MM.1S (cell line): ENCODE measurements around the gene TIMM13.

ENCODE experiments used
- DNase-seq: peaks from one replicate; pipeline ENCODE4 v3.0.0-alpha.2; 2015
- H2AFZ ChIP-seq: fragments of 300-600 bp; sonication (generic); 2 replicates; pipeline ENCODE4 v1.6.0; 2016; ENCODE audit warnings: antibody characterized with exemption, low read length
- H3F3A ChIP-seq: fragments of 300-600 bp; sonication (generic); 2 replicates; pipeline ENCODE4 v1.6.1; 2016; ENCODE audit warnings: mild to moderate bottlenecking, antibody characterized with exemption, low read length, moderate library complexity, mixed read lengths; ENCODE audit not compliant: insufficient read depth
- H3K27ac ChIP-seq: fragments of 300-600 bp; sonication (generic); 2 replicates; pipeline ENCODE4 v1.5.1; 2016; ENCODE audit warnings: mild to moderate bottlenecking, low read length
- H3K27me3 ChIP-seq: fragments of 300-600 bp; sonication (generic); replicated peaks from 2 replicates; pipeline ENCODE4 v1.6.0; 2016; ENCODE audit warnings: low read length; ENCODE audit not compliant: insufficient read depth
- H3K36me3 ChIP-seq: fragments of 300-600 bp; sonication (generic); replicated peaks from 2 replicates; pipeline ENCODE4 v1.6.1; 2016; ENCODE audit warnings: mild to moderate bottlenecking, low read length, mixed read lengths; ENCODE audit not compliant: insufficient read depth
- H3K4me1 ChIP-seq: fragments of 300-600 bp; sonication (generic); 2 replicates; pipeline ENCODE4 v1.6.1; 2016; ENCODE audit warnings: low read length, mixed read lengths
- H3K4me2 ChIP-seq: fragments of 300-600 bp; sonication (generic); 2 replicates; pipeline ENCODE4 v1.6.0; 2016; ENCODE audit warnings: low read depth, low read length
- H3K4me3 ChIP-seq: fragments of 300-600 bp; sonication (generic); 2 replicates; pipeline ENCODE4 v1.5.1; 2016; ENCODE audit warnings: low read length, mixed read lengths
- H3K79me2 ChIP-seq: fragments of 300-600 bp; sonication (generic); 2 replicates; pipeline ENCODE4 v1.6.1; 2016; ENCODE audit warnings: mixed run types, low read length, mixed read lengths
- H3K9ac ChIP-seq: fragments of 300-600 bp; sonication (generic); 2 replicates; pipeline ENCODE4 v1.6.1; 2016; ENCODE audit warnings: low read length, mixed read lengths
- H3K9me2 ChIP-seq: fragments of 300-600 bp; sonication (generic); replicated peaks from 2 replicates; pipeline ENCODE4 v1.6.1; 2016; ENCODE audit warnings: mild to moderate bottlenecking, low read length, mixed read lengths; ENCODE audit not compliant: insufficient read depth
- H3K9me3 ChIP-seq: fragments of 300-600 bp; sonication (generic); replicated peaks from 2 replicates; pipeline ENCODE4 v1.6.1; 2016; ENCODE audit warnings: mild to moderate bottlenecking, low read length, mixed read lengths; ENCODE audit not compliant: insufficient read depth
- H4K20me1 ChIP-seq: fragments of 300-600 bp; sonication (generic); 2 replicates; pipeline ENCODE4 v1.6.1; 2016; ENCODE audit warnings: mild to moderate bottlenecking, low read length, moderate library complexity, mixed read lengths; ENCODE audit not compliant: insufficient read depth
- CTCF ChIP-seq: fragments of 300-600 bp; sonication (generic); IDR thresholded peaks from 2 replicates; pipeline ENCODE4 v1.5.1; 2016; ENCODE audit warnings: antibody characterized with exemption, low read length, mixed read lengths
- EZH2 ChIP-seq: fragments of 300-600 bp; sonication (generic); optimal IDR thresholded peaks from 2 replicates; pipeline ENCODE3; 2017; ENCODE audit warnings: low read depth, mild to moderate bottlenecking, antibody characterized with exemption, low read length, mixed read lengths
- EZH2phosphoT487 ChIP-seq: fragments of 300-600 bp; sonication (generic); IDR thresholded peaks from 2 replicates; pipeline ENCODE4 v1.6.1; 2018; ENCODE audit warnings: antibody characterized with exemption, low read length

Gene TIMM13

GRCh38 chr19:2389594-2389993, 37.8 kb downstream of the TIMM13 start:
- H3K27me3 ChIP-seq, result no peaks in the 10 kb centered on the region; the same call in 1 of the 2 replicates
- no peaks in the 10 kb centered on the region for H3K9me2 ChIP-seq
- H3K9ac ChIP-seq, result no peak overlapping the region
- no peak overlapping the region for H3K4me2 ChIP-seq
- H3F3A ChIP-seq, result peaks cover 23% of the 10 kb centered on the region
- H3K79me2 ChIP-seq, result no peaks in the 10 kb centered on the region
- no peak for TF ChIP-seq EZH2phosphoT487
- no peak for TF ChIP-seq CTCF
- TF ChIP-seq EZH2, result no peak
- no peak overlapping the region for H3K27ac ChIP-seq
- H3K4me3 ChIP-seq, result no peak overlapping the region
- no peak overlapping the region; the same call in 1 of the 2 replicates for H2AFZ ChIP-seq
- H4K20me1 ChIP-seq, result no peaks in the 10 kb centered on the region
- peaks cover 16% of the 10 kb centered on the region for H3K4me1 ChIP-seq
- no peak for DNase-seq
- no peaks in the 10 kb centered on the region for H3K9me3 ChIP-seq
- no peaks in the 10 kb centered on the region for H3K36me3 ChIP-seq

- Histone ChIP-seq H3K9me2 (no peaks in the 10 kb centered on the region), H3K4me3 (no peak overlapping the region), H3K9ac (no peak overlapping the region), H2AFZ (no peak overlapping the region), H3K4me2 (no peak overlapping the region), H3K27ac (no peak overlapping the region), H3K9me3 (no peaks in the 10 kb centered on the region), H3F3A (peaks cover 6% of the 10 kb centered on the region; the same call in 1 of the 2 replicates), H3K27me3 (peaks cover 2% of the 10 kb centered on the region; the same call in 1 of the 2 replicates), H4K20me1 (no peaks in the 10 kb centered on the region), H3K36me3 (no peaks in the 10 kb centered on the region), H3K4me1 (0 out of 2 replicates have a peak, but pooled peaks cover 6% of the 10 kb centered on the region), H3K79me2 (no peaks in the 10 kb centered on the region)
- no peak for DNase-seq
- TF ChIP-seq EZH2phosphoT487 (no peak), CTCF (no peak)
Measured at GRCh38 chr19:2387367-2388288, 39.8 kb downstream of the TIMM13 start.

GRCh38 chr19:2385053-2385721, 42.2 kb downstream of the TIMM13 start:
- Histone ChIP-seq H3K79me2 (no peaks in the 10 kb centered on the region), H4K20me1 (no peaks in the 10 kb centered on the region), H3K9me3 (no peaks in the 10 kb centered on the region), H3K9ac (no peak overlapping the region), H2AFZ (no peak overlapping the region), H3K27ac (no peak overlapping the region), H3K4me2 (no peak overlapping the region), H3F3A (no peaks in the 10 kb centered on the region), H3K36me3 (no peaks in the 10 kb centered on the region), H3K9me2 (no peaks in the 10 kb centered on the region), H3K27me3 (peaks cover 16% of the 10 kb centered on the region; the same call in 1 of the 2 replicates), H3K4me1 (no peaks in the 10 kb centered on the region), H3K4me3 (no peak overlapping the region)
- no peak for DNase-seq
- no peak for TF ChIP-seq EZH2
- TF ChIP-seq CTCF, result no peak
- TF ChIP-seq EZH2phosphoT487, result no peak
